GM21825 (cell line): Measurements from ENCODE around the gene STC2.
"Not testable (repeated sequence)": the region's sequence is repeated elsewhere in the genome, so short reads cannot be mapped to it uniquely, and the experiment has no call there.

ENCODE experiments used
- ATAC-seq: cut with Tn5 transposase; IDR thresholded peaks from one replicate; pipeline ENCODE4 v1.9.1; 2021; ENCODE audit warnings: mild to moderate bottlenecking, moderate library complexity; ENCODE audit not compliant: unreplicated experiment

Gene STC2

DNA sequence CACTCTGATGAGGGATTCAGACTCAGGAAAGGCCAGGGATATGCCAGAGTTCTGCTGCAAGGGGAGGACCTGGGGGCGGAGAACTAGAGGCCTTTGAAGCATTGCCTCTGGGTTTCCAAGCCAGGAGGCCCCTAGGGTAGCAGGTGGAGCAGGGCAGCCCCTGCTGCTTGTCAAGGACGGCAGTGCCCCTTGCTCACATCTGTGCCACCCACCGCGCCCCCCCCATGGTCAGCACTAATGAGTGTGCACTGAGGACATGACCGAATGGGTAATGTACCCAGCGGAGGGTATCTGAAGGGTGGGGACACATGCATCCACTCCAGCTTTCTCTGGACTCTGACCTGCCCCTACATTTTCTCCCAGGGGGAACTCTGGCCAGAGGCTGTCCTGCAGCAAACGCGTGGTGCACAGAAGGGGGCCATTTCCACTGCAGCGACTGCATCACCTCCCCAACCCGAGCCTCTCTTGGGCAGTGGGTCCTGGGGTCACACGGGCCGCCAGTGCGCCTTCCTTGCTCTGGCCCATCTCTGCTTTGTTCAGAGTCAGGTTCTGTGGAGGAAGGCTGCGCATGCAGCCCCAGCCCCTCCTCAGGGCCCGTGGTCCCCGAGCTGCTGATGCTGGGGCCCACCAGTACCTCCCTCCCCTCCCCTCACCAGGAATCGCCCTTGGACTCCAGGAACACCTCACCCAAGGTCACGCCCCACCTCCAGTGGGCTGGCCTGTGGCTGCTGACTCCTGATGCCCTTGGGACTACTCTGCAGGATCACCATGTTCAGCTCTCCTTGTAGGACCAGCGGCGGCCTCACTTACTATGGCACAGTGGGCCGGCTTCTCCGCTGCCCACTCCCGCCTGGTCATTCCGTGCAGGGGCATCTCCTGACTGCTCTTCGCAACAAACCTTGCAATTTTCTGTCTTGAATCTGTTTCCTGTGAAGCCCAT lies 31.2 kb downstream of the STC2 start:
- ATAC-seq = no peak

DNA sequence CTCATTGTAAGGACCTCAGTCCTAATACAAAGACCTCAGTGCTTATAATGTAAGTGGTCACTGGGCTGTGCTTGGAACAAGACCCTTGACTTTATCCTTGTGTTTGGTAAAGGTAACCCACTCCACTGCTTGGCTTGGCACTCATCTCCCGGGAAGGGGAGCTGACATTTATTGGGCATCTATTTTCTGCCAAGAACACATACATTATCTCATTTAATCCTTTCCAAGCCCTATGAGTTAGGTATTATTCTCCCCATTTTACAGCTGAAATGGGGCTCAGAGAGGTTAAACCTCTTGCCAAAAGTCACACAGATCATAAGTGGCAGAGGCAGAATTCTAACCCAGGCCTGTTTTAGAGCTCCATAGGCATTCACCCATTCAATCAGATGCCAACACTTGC lies 32.4 kb downstream of the STC2 start:
- ATAC-seq = no peak

DNA sequence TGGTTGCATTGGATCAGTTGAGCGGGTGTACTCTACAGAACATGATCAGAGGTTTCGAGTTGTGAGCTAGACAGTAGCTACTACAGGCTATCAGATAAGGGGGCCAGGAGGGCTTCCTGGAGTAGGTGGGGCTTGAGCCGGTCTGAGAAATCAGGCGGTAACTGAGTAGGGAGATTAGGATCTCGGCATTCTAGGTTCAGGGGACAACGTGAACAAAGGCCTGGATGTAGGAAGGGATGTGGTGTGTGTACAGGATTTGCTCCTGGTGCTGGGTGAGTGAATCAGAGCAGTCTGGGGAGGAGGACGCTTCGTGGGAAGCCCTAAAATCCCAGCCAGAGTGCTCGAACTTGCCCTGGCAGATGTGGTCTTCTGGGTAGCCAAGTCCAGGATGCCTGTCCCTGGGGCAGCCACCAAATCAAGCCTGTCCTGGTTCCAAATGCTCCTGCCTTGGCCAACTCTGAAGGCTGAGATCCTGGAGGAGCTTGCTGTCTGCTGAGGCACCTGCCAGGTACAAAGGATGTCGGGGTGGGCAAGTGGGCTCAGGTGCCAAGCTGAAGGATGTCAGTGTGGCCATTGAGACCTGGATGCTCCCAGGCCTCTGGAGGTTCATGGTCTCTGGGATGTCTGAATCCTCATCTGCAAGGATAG lies 33.4 kb downstream of the STC2 start:
- ATAC-seq = no peak

DNA sequence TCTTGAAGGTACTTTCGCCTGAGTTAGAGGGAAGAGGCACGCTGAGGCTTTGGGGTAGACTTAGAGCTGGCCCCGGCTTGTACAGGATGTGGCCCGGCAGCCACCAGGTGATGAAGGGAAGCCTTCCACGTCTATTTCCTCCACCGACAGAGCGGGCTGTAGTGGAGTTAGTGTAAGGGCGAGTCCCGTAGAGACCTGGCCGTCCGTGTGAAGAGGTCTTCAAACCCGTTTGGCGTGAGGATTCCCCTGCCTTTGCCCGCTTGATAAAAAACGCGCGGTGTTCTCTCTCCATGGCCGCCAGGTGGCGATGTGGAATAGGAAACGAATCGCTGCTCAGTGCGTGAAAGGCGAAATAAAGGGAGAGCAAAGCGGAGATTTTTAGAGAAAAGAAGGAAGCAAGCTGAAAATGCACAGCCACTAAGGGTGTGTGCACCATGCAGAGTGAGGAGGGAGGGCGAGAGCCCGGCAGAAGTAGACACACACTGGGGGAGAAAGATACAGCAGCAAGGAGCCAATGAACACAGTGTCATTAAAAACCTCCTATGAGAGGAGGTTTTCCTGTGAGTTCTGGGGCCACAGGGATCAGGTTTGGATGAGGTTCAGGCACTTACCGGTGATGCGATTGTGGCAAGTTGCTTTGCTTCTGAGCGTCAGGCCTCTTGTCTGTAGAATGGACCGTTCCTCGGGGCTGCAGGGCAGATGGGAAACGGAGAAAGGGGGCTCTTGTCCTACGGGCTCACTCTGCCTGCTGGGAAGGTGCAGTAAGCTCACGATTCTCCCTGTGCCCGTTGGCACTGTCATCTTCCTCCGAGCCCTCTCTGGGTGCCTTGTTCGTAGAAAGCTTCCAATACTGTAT lies 34.2 kb downstream of the STC2 start:
- ATAC-seq = peak; percentile 63

DNA sequence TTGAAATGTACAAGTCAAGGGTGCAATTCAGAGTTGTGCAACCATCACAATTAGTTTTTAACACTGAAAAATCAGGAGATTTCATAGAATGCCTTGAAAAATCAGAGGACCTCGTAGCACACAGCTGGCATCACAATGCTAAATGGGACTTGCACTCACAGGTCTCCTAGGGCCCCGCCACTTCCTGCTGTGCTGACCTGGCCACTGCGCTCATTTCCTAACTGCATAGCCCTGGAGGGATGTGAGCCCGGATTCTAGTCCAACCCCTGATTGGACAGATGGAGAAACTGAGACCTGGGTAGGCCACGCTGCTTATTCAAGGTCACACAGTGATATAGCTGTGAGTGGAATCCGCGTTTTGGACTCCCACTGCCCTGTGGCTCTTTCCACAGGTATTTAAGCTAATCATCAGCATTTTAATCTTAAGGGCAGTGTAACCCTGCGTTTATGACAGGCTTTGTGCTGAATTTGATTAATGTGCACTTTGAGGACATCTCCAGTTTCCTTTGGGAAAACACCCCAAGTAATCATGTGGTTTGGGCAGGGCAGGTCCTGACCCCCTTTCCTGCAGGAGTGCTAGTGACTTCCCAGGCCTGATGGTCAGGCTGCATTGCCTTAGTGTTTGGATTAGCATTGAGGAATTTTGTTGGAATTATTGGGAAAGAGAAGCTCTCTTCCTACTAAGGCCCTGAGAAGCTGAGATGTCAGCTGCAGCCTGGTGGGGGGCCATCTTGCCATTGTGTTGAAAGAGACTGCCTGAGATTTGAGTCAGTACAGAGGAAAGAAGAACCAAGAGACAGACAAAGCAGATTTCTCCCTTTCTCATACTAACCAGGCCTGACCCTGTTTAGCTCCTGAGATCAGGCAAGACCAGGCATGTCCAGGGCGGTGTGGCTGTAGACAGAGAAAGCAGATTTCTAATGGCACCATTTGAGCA lies 36.2 kb downstream of the STC2 start:
- ATAC-seq = no peak

DNA sequence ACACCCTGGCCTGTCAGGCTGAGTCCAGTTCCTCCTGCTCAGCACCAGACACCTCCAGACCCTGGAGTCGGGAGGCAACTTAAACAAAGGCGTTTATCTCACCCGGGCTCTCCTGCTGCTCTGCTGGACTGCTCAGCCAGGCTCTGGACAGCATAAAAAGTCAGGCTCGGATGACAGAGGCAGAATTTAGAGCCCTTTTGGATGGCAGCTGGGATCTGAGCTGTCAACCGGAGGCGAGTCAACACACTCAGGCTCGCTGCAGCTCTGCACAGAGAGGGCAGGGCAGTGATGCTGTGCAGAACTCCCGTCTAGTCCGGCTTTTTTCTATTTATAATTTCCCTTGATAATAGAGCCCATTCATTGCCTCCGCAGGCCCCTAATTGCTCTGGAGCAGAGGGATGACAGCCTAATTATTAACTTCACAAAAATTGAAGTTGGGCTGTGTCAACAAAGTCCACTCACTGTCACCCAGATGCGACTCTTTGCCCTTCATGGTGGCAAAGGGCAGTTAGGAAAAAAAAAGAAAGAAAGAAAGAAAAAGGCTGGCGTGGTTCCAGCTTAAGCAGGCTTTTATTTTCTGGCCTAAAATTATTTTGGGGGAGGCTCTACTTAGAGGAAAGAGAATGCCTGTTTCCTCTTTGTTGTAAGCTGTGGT lies 37.6 kb downstream of the STC2 start:
- no peak for ATAC-seq

DNA sequence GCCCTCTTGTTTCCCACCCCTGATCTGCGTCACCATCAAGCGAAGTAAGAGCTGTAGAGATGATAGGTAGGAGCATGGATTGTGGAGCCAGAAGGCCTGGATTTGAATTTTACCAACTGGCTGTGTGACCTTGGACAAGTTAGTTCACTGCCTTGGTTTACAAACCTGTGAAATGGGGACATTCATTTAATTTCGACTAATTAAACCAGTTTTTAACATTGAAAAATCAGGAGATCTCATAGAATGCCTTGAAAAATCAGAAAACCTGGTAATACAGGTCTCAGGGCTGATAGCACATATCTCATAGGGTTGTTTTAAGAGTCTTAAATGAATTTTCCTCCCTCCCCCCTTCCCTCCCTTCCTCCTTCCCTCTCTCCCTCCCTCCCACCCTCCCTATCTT lies 38.8 kb downstream of the STC2 start:
- no peak for ATAC-seq

DNA sequence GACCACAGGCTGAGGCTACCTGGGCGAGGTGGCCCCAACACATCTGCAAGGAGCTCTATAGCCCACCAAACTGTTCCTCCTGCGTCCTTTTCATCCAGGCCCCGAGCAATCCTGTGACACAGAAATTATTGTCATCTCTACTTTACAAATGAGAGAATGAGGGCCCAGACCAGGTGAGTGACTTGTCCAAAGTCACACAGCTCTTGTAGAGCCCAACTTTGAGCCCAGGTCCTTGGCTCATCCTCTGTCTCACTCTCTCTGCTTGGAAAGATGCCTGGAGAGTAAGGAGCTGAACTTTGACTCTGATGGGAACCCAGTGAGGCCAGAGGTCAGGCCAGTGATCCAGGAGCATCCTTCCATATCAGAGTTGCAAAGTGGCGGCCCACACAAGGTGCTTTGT lies 39.6 kb downstream of the STC2 start:
- ATAC-seq = no peak

DNA sequence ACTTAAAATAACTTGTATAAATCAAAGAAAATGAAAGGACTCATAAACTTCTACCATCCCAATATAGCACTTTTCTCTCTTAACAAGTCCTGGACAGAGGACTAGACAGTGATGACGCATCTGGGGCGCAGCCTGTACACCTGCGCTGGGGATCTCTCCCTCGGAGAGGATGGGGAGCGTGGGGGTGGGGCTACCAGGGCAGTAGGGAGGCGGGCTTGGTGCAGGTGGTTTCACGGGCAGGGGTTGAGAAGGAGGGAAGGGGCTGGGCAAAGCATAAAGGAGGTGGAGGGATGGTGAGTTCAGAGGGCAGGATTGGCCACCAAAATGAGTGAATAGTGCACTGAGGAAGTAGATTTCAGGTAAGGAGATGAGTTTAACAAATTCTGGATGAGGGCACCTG lies 41.1 kb downstream of the STC2 start:
- ATAC-seq = no peak

DNA sequence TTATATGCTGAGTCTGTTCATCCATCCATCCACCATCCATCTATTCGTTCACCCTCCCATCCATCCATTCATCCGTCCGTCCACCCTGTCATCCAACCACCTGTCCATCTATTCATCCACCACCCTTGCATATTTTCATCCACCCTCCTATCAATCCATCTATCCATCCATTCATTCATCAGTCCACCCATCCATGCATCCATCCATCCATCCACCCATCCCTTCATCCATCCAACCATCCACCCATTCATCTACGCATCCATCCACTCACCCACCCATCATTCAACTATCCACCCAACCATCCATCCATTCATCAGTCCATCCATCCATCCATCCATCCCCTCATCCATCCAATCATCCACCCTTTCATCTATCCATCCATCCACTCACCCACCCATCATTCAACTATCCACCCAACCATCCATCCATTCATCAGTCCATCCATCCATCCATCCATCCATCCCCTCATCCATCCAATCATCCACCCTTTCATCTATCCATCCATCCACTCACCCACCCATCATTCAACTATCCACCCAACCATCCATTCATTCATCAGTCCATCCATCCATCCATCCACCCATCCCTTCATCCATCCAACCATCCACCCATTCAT lies 43.8 kb downstream of the STC2 start:
- not testable (repeated sequence) for ATAC-seq

DNA sequence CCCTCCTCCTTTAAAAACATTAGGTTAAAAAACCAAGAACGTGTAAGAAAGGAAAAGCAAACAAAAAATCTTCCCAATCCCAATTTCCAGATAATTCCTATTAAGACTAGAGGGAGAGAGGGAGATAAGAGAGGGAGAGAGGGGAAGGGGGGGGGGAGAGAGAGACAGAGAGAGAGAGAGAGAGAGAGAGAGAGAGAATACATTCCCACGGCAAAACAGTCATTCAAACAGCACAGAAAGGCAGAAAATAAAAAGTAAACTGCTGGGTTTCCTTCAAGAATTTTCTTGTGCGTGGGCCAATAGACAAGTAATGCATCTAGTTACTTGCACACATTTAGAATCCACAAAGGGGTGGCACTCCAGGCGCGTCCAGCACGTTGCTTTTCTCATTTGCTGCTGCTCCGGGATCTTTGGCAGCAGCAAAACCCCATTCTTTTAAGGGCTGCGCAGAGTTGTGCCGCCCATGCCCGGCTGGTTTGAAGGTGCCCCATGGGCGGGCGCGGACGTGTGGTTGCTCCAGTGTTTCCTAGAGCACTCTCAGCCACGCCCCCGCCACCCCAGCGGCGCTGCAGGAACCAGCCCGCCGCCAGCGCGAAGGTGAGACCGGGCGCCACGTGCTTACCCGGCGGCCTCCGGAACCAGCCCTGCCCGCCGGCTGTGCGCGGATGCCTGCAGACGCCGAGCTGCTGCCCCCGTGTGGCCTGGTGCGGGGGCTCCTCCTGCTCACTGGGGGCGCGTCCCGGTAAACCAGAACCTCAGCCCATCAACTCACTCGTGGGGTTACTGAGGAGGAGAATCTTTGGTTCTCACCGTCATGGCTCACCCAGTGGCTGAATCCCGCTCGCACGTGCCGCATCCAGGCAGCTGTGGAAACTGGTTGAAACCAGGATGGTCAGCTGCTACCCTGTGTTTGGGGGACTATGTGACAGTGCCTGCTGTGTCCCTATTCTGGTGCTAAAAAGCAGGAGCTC lies 44.6 kb downstream of the STC2 start:
- ATAC-seq = peak; percentile 90

DNA sequence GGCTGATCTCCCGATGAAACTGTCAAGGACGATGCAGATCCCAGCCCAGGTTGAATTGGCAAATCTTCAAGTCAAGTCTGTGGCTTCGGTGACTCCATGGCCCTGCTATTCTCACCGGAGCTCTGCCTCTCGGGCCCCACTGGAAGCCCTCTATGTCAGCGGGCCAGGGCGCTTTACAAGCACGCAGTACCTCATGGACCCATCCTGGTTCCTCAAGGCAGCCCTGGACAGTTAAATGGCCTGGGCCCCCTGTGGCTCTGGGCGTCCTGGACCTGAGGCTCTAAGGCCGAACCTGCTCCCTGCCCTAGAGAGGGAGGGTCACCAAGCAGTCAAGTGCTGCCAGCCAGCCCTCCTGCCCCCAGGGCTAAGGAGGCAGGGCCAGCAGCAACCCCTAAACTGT lies 45.3 kb downstream of the STC2 start:
- no peak for ATAC-seq

DNA sequence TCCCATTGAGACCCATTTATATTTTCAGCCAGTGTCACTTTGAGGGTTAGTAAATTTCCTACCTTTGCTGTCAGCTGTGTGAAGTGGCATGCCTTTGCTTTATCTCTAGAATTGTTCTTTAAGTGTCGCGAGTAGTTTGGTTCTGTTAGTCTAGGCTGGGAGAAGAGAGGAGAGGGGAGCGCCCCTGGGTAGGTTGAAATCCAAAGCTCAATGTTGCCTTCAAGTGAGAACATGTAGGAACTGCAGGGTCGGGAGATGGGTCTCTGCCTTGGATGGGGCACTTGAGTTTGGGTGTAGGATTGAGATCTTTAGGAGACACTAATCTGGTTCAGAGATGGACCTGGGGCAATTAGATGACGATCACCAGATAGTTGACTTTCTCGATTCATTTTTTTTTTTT lies 46.3 kb downstream of the STC2 start:
- no peak for ATAC-seq

DNA sequence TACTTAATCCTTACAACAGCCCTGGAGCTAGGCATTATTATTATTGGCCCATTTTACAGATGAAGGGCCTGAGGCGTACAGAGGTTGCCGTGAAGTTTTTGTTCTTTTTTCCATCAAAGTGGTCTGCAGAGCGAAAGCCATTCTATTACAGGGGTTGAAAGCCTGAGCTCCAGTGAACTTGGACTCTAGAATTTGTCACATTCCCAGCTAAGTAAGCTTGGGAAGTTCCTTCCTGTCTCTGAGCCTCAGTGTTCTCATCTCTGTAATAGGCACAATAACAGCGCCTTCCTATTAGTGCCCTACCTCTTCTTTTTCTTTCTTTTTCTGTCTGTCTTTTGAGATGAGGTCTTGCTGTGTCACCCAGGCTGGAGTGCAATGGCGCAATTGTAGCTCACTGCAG lies 49.0 kb downstream of the STC2 start:
- no peak for ATAC-seq

DNA sequence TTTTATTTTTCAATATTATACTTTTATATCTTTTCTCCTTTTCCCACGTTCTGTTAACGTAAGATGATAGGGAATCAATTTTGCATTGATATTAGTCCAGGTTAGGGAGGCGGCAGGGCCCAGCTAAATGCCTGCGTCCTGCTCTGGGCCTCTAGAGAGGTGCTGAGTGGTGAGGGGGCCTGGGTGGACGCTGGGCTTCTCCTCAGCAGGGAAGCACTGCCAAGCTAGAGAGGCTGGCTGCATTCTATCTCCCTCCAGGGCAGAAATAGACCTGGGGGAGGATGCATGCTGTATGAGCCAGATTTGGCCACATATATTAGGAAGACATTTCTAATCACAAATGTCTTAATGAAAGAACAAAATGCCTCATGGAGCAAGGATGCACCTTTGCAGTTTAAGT lies 49.6 kb downstream of the STC2 start:
- no peak for ATAC-seq

DNA sequence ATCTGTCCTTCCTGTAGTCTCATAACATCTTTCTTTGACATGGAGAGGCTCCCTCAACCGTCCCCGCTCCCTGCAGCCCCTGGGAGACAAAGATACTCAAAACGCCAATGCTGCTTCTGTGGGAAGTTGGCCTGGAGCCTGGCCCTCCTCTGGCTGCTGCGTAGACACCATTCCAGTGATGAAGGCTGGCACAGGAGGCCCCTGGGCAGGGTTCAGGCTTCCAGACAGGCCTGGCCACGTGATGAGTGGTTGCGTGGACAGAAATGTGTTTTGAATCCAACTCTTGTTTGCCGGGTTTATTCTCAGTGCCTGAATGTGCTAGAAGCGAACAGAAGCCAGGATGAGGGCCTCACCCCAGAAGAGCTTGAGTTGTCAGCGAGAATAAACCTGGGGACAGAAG lies 50.0 kb downstream of the STC2 start:
- ATAC-seq = no peak

DNA sequence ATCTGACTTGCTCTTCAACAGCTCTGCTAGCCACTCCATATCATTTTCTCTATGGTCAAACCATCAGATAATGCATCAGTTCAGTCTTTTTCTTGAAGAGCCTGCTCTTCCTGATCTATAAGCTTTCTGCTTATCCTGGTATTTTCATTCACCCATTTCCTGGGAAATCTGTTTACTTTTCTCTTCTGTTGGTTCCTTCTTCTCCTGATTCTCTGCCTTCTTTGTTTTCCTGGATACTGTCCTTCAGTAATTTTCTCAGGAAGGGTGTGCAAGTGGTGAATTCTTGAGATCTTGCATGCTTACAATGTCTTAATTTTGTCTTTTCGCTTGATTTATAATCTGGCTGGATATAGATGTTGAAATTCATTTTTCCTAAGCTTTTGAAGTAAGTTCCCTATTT lies 53.4 kb downstream of the STC2 start:
- ATAC-seq = no peak

DNA sequence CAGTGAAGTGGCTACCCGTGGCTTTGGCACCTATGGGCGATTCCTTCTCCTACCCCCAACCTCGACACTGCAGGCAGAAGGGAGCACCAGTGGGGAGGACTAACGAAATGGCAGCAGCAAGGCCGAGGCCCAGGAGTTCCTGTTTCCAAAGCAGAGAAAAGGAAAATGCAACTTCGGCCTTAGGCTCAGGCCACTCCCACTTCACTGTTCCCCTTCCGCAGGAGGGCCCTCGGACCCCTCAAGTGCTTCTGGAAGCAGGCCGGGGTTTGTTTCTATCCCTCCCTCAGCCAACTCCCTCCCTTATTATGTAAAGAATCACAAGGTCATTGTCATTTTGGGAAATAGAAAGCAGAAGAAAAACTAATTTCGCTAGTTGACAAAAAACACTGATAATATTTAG lies 56.8 kb downstream of the STC2 start:
- ATAC-seq = no peak
